SU-DHL-6 (cell line): Measurements from ENCODE around the gene SLC47A2.

ENCODE experiments used
- EZH2phosphoT487 ChIP-seq: fragments of 200-600 bp; sonication (generic), shearing (Covaris generic); conservative IDR thresholded peaks from 2 replicates; pipeline ENCODE4 v1.6.1; 2018; ENCODE audit warnings: mild to moderate bottlenecking, antibody characterized with exemption, low read length, moderate library complexity, mixed read lengths
- TF ChIP-seq, protein P1 (sequence below): fragments of 200-600 bp; sonication (generic); IDR thresholded peaks from one replicate; pipeline ENCODE4 v1.5.1; 2017; ENCODE audit warnings: antibody characterized with exemption, mild to moderate bottlenecking, low read length, moderate library complexity; ENCODE audit not compliant: insufficient read depth, poor library complexity, severe bottlenecking

DNA sequence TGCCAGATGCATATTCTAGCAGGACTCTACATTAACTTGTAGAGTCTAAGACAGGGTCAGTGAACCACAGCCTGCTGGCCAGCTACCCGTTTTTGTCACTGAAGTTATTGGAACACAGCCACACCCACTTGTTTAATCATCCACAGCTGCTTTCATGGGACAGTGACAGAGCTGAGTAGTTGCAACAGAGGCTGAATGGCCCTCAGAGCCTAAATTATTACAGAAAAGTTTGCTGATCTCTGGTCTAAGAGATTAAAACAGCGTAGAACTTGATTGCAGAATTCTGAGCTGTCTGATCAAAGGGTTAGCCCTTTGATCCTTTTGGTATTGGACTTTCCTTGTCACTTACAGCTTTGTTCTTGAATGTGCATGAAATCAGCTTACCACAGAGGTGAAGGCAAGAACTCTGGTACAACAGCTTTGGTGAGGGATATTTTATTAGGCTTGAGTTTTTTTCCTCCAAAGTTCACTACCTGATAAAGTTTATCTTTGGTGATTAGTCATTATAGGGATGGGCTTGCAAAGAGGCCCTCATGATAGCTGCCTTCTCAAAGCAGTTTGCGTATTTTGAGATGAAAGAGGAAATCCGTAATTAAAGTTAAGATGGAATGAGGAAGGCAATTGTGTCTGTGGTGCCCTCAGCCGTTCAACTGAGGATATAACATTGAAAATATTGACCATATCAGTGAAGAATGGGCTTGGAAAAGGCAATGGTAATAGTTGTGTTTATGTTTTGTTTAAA is 44.2 kb downstream of the SLC47A2 start:
- TF ChIP-seq, protein P1, sequence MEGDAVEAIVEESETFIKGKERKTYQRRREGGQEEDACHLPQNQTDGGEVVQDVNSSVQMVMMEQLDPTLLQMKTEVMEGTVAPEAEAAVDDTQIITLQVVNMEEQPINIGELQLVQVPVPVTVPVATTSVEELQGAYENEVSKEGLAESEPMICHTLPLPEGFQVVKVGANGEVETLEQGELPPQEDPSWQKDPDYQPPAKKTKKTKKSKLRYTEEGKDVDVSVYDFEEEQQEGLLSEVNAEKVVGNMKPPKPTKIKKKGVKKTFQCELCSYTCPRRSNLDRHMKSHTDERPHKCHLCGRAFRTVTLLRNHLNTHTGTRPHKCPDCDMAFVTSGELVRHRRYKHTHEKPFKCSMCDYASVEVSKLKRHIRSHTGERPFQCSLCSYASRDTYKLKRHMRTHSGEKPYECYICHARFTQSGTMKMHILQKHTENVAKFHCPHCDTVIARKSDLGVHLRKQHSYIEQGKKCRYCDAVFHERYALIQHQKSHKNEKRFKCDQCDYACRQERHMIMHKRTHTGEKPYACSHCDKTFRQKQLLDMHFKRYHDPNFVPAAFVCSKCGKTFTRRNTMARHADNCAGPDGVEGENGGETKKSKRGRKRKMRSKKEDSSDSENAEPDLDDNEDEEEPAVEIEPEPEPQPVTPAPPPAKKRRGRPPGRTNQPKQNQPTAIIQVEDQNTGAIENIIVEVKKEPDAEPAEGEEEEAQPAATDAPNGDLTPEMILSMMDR, result no peak
- no peak for TF ChIP-seq EZH2phosphoT487
